Embryonic facial prominence (tissue), 1 donor: ENCODE data around the gene ADAMTSL5.

Experiments
- DNase-seq: peaks from one replicate; pipeline ENCODE4 v3.0.0-alpha.2; 2016; ENCODE audit errors: extremely low spot score

ADAMTSL5 gene

DNA sequence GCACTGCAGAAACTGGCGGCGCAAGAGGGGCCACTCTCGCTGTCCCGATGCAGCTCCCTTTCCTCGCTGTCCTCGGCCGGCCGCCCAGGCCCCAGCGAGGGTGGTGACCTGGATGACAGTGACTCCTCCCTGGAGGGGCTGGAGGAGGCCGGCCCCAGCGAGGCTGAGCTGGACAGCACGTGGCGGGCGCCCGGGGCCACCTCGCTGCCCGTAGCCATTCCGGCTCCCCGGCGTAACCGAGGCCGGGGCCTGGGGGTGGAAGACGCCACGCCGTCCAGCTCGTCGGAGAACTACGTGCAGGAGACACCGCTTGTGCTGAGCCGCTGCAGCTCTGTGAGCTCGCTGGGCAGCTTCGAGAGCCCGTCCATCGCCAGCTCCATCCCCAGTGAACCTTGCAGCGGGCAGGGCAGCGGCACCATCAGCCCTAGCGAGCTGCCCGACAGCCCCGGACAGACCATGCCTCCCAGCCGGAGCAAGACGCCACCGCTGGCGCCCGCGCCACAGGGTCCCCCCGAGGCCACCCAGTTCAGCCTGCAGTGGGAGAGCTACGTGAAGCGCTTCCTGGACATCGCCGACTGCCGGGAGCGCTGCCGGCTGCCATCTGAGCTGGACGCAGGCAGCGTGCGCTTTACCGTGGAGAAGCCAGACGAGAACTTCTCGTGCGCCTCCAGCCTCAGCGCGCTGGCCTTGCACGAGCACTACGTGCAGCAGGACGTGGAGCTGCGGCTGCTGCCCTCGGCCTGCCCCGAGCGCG lies 46.2 kb downstream of the ADAMTSL5 start:
- DNase-seq: no peak

DNA sequence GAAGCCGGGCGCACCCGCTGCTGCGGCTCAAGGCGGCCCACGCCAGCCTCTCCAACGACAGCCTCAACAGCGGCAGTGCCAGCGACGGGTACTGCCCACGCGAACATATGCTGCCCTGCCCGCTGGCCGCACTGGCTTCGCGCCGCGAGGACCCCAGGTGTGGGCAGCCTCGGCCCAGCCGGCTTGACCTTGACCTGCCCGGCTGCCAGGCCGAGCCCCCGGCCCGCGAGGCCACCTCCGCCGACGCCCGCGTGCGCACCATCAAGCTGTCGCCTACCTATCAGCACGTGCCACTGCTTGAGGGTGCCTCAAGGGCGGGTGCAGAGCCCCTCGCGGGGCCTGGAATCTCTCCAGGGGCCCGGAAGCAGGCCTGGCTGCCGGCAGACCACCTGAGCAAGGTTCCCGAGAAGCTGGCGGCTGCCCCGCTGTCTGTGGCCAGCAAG lies 46.8 kb downstream of the ADAMTSL5 start:
- no peak for DNase-seq

DNA sequence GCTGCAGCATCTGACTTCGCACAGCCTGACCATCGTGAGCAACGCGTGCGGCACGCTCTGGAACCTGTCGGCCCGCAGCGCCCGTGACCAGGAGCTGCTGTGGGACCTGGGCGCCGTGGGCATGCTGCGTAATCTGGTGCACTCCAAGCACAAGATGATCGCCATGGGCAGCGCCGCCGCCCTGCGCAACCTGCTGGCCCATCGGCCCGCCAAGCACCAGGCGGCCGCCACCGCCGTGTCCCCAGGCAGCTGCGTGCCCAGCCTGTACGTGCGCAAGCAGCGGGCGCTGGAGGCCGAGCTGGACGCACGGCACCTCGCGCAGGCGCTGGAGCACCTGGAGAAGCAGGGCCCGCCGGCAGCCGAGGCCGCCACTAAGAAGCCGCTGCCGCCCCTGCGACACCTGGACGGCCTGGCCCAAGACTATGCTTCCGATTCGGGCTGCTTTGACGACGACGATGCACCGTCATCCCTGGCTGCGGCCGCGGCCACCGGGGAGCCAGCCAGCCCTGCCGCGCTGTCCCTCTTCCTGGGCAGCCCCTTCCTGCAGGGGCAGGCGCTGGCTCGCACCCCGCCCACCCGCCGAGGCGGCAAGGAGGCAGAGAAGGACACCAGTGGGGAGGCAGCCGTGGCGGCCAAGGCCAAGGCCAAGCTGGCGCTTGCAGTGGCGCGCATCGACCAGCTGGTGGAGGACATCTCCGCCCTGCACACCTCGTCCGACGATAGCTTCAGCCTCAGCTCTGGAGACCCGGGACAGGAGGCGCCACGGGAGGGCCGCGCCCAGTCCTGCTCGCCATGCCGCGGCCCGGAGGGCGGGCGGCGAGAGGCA lies 47.4 kb downstream of the ADAMTSL5 start:
- no peak for DNase-seq

DNA sequence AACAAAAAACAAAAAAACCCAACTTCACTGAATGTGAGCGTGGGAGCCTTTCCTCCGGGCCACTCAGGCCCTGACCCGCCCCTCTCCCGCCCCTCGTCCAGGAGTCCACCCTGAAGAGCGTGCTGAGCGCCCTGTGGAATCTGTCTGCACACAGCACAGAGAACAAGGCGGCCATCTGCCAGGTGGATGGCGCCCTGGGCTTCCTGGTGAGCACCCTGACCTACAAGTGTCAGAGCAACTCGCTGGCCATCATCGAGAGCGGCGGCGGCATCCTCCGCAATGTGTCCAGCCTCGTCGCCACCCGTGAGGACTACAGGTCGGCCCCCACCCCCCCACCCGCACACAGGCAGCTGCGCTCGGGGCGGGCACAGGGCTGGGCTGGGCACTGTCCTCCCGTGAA lies 51.0 kb downstream of the ADAMTSL5 start:
- no peak for DNase-seq

GRCh38 chr19:1460033-1460995 lies 52.5 kb downstream of the ADAMTSL5 start:
- no peak for DNase-seq

GRCh38 chr19:1459479-1459878 lies 53.3 kb downstream of the ADAMTSL5 start:
- no peak for DNase-seq

DNA sequence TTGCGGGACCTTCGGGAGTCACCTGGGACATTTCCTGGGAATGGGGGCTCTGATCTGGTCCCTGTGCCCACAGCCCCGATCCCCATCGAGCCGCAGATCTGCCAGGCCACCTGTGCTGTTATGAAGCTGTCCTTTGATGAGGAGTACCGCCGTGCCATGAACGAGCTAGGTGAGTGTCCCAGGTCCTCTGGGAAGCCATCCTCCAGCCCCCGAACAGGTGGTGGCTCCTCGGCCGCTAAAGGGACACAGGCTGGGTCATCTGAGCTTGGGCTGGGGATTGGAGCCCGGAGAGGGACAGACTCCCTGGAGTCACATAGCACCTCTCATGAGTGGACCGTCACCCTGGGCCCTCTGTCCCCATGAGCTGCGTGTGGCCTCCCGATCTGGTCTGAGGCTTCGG lies 54.9 kb downstream of the ADAMTSL5 start:
- DNase-seq: no peak

- no peak for DNase-seq
Measured at GRCh38 chr19:1457031-1457739, 55.6 kb downstream of the ADAMTSL5 start.

DNA sequence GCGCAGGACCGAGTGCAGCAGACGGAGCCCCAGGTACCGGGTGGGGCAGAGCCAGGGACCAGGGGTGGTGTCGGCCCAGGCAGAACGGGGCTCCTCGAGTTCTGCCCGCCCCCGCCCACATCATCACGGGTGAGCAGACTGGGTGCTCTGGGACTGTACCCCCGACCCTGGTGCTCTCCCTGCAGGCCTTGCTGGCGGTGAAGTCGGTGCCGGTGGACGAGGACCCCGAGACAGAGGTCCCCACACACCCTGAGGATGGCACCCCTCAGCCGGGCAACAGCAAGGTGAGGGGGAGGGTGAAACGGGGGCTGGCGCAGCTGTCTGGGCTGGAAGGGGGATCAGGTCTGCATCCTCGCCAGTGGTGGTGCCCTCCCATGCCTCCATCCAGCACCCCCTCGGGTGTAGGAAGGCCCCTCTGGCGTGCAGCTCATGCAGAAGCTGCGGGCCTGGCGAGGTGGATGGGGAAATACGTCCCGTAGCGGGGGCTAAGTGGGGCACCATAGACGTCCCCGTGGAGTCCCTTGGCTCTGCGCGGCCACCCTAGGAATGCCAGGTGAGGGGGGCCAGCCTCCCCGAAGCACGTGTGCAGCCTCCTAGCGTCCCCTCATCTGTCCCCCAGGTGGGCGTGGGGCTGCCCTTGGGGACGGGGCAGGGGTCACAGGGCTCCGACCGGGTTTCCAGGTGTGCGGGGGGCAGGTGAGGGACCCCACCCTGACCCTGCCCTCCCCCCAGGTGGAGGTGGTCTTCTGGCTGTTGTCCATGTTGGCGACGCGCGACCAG lies 56.5 kb downstream of the ADAMTSL5 start:
- DNase-seq: no peak

DNA sequence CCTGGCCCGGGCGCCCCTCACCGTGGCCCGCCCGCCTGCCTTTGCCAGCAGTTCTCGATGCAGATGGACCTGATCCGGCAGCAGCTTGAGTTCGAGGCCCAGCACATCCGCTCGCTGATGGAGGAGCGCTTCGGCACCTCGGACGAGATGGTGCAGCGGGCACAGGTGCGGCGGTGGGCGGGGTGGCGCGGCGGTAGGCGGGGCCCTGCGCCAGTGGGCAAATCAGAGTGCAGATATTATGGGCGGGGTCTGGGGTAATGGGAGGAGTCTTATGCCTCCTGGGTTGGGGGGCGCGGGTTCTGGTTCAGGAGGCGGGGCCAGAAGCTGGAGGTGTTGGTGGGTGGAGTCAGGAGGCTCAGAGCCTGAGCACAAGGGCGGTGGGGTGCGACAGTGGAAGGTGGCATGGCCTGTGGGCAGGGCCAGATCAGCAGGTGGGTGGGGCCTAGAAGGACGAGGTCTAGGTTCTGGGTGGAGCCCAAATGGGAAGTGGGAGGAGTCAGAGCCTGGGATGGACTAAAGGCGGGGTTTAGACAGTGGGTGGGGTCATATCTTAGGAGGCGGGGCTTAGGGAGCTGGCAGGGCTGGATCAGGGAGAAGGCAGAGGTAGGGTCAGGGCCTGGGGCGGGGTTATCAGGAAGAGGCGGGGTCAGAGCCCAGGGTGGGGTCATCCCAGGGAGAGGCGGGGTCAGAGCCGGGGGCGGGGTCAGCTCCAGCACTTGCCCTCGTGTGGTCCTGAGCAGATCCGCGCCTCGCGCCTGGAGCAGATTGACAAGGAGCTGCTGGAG lies 57.3 kb downstream of the ADAMTSL5 start:
- DNase-seq: no peak
